HepG2 (cell line): Measurements from ENCODE around the gene PPP1R15B. TPM values are rescaled to one million over a fixed set of nuclear protein-coding genes. Genes with fewer than 3 reads are reported as not detected.

Source experiments
- CERS6 ChIP-seq: sonication (generic); formaldehyde crosslinking; IDR thresholded peaks from 2 replicates; pipeline ENCODE4 v1.5.0; 2020; ENCODE audit warnings: missing genetic modification reagents
- FIP1L1 ChIP-seq: fragments of 200-400 bp; formaldehyde crosslinking; IDR thresholded peaks from 2 replicates; pipeline ENCODE4 v1.6.1; 2018; ENCODE audit warnings: low read depth, mild to moderate bottlenecking, low read length, moderate library complexity, borderline replicate concordance; ENCODE audit not compliant: insufficient read depth
- FLYWCH1 ChIP-seq: sonication (generic); formaldehyde crosslinking; IDR thresholded peaks from 2 replicates; pipeline ENCODE4 v1.8.1; 2023; ENCODE audit warnings: mild to moderate bottlenecking, missing genetic modification reagents
- MZF1 ChIP-seq: sonication (generic); formaldehyde crosslinking; IDR thresholded peaks from 2 replicates; pipeline ENCODE4 v1.8.1; 2023; ENCODE audit warnings: mild to moderate bottlenecking, missing genetic modification reagents, borderline replicate concordance
- POLR2A ChIP-seq, 2 experiments: IDR thresholded peaks; 2 replicates each; pipeline ENCODE4 v1.6.1; 2011; ENCODE audit warnings: low read depth in 2 of 2, low read length in 2 of 2, mild to moderate bottlenecking in 1 of 2, moderate library complexity in 1 of 2; ENCODE audit not compliant: insufficient read depth in 1 of 2
- RARA ChIP-seq: IDR thresholded peaks from 2 replicates; pipeline ENCODE4 v1.6.1; 2016; ENCODE audit warnings: missing genetic modification reagents, missing compliant biosample characterization
- REPIN1 ChIP-seq: sonication (generic); formaldehyde crosslinking; IDR thresholded peaks from 2 replicates; pipeline ENCODE4 v1.8.0; 2022; ENCODE audit warnings: missing genetic modification reagents, low read depth, mild to moderate bottlenecking, borderline replicate concordance
- SSRP1 ChIP-seq: IDR thresholded peaks from 2 replicates; pipeline ENCODE4 v1.6.1; 2016; ENCODE audit warnings: control low read depth
- YEATS2 ChIP-seq: sonication (generic); formaldehyde crosslinking; IDR thresholded peaks from 2 replicates; pipeline ENCODE4 v1.4.0; 2020; ENCODE audit warnings: missing genetic modification reagents, borderline replicate concordance
- YEATS4 ChIP-seq: sonication (generic); formaldehyde crosslinking; IDR thresholded peaks from 2 replicates; pipeline ENCODE4 v1.4.0; 2020; ENCODE audit warnings: missing genetic modification reagents, borderline replicate concordance
- ZBTB14 ChIP-seq: sonication (generic); formaldehyde crosslinking; IDR thresholded peaks from 2 replicates; pipeline ENCODE4 v1.4.0; 2020; ENCODE audit warnings: missing genetic modification reagents
- ZFP90 ChIP-seq: sonication (generic); formaldehyde crosslinking; IDR thresholded peaks from 2 replicates; pipeline ENCODE4 v1.8.0; 2022; ENCODE audit warnings: missing genetic modification reagents, mild to moderate bottlenecking, inconsistent platforms, borderline replicate concordance
- ZNF337 ChIP-seq: sonication (generic); formaldehyde crosslinking; IDR thresholded peaks from 2 replicates; pipeline ENCODE4 v1.5.1; 2020; ENCODE audit warnings: missing genetic modification reagents, low read depth, mild to moderate bottlenecking, borderline replicate concordance
- ZNF569 ChIP-seq: sonication (generic); formaldehyde crosslinking; IDR thresholded peaks from 2 replicates; pipeline ENCODE4 v1.5.0; 2020; ENCODE audit warnings: mild to moderate bottlenecking, missing genetic modification reagents, moderate library complexity, borderline replicate concordance
- polyA plus RNA-seq, 8 experiments: library from polyadenylated mRNA; depleted of rRNA in 3 of 8; stranded (reverse) in 7 of 8; unstranded in 1 of 8; fragments of >200 nt; fragmentation: Illumina TruSeq in 4 of 8; extraction: Trizol in 4 of 8; gene quantifications; 2 replicates each; pipeline versions ENCODE4 v1.2.1 to v1.2.3, GENCODE V29; 2011 to 2016; ENCODE audit warnings: low read depth in 4 of 8, missing spikeins in 1 of 8, mixed read lengths in 1 of 8; ENCODE audit not compliant: insufficient read depth in 1 of 8
- total RNA-seq, 5 experiments: library from RNA; depleted of rRNA; stranded (reverse); fragments of >200 nt; fragmentation: Illumina TruSeq; extraction: Trizol; gene quantifications; 2 replicates each; pipeline ENCODE4 v1.2.3, GENCODE V29; 2016; ENCODE audit warnings: low read depth in 1 of 5
- TF ChIP-seq, protein P1 (sequence below): sonication (generic); formaldehyde crosslinking; IDR thresholded peaks from 2 replicates; pipeline ENCODE4 v1.5.1; 2020; ENCODE audit warnings: missing genetic modification reagents, mild to moderate bottlenecking, borderline replicate concordance
- TF ChIP-seq, protein P2 (sequence below): IDR thresholded peaks from 2 replicates; pipeline ENCODE4 v1.6.1; 2016; ENCODE audit warnings: missing genetic modification reagents, missing compliant biosample characterization
- TF ChIP-seq, protein P3 (sequence below): sonication (generic); formaldehyde crosslinking; IDR thresholded peaks from 2 replicates; pipeline ENCODE4 v1.4.0; 2020; ENCODE audit warnings: mild to moderate bottlenecking, low read depth, missing genetic modification reagents
- TF ChIP-seq, protein P4 (sequence below): sonication (generic); formaldehyde crosslinking; IDR thresholded peaks from 2 replicates; pipeline ENCODE4 v1.9.0; 2021; ENCODE audit warnings: missing genetic modification reagents, mild to moderate bottlenecking, borderline replicate concordance

PPP1R15B gene
- total and polyA plus RNA-seq, 2 of the 13 experiments (the other 11 are each of a cell fraction or from before 2014, with no cell fraction given) = 13.4 to 23.8 TPM

GRCh38 chr1:204410688-204411450 is 748 bp downstream of the PPP1R15B start (continued):
- TF ChIP-seq, protein P1, sequence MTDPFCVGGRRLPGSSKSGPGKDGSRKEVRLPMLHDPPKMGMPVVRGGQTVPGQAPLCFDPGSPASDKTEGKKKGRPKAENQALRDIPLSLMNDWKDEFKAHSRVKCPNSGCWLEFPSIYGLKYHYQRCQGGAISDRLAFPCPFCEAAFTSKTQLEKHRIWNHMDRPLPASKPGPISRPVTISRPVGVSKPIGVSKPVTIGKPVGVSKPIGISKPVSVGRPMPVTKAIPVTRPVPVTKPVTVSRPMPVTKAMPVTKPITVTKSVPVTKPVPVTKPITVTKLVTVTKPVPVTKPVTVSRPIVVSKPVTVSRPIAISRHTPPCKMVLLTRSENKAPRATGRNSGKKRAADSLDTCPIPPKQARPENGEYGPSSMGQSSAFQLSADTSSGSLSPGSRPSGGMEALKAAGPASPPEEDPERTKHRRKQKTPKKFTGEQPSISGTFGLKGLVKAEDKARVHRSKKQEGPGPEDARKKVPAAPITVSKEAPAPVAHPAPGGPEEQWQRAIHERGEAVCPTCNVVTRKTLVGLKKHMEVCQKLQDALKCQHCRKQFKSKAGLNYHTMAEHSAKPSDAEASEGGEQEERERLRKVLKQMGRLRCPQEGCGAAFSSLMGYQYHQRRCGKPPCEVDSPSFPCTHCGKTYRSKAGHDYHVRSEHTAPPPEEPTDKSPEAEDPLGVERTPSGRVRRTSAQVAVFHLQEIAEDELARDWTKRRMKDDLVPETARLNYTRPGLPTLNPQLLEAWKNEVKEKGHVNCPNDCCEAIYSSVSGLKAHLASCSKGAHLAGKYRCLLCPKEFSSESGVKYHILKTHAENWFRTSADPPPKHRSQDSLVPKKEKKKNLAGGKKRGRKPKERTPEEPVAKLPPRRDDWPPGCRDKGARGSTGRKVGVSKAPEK (CRISPR knock-in tag) = no peak
- TF ChIP-seq RARA (CRISPR knock-in tag) (no peak), POLR2A (IDR thresholded peaks at IDR 0.05; ENCODE audit: insufficient read depth in 1 of 2, low read depth in 2 of 2, low read length in 2 of 2) (no peak; a peak in 1 of 4 replicates), MZF1 (CRISPR knock-in tag) (no peak), ZNF569 (CRISPR knock-in tag) (no peak), SSRP1 (CRISPR knock-in tag) (no peak), FIP1L1 (no peak), YEATS2 (CRISPR knock-in tag) (no peak; the same call in 1 of the 2 replicates), ZBTB14 (CRISPR knock-in tag) (no peak), ZFP90 (CRISPR knock-in tag) (no peak), FLYWCH1 (CRISPR knock-in tag) (no peak), CERS6 (CRISPR knock-in tag) (no peak), YEATS4 (CRISPR knock-in tag) (no peak), ZNF337 (no peak), REPIN1 (CRISPR knock-in tag) (peak; percentile 11; the same call in 1 of the 2 replicates)
- TF ChIP-seq, protein P2, sequence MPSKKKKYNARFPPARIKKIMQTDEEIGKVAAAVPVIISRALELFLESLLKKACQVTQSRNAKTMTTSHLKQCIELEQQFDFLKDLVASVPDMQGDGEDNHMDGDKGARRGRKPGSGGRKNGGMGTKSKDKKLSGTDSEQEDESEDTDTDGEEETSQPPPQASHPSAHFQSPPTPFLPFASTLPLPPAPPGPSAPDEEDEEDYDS (CRISPR knock-in tag) = no peak
- TF ChIP-seq, protein P3, sequence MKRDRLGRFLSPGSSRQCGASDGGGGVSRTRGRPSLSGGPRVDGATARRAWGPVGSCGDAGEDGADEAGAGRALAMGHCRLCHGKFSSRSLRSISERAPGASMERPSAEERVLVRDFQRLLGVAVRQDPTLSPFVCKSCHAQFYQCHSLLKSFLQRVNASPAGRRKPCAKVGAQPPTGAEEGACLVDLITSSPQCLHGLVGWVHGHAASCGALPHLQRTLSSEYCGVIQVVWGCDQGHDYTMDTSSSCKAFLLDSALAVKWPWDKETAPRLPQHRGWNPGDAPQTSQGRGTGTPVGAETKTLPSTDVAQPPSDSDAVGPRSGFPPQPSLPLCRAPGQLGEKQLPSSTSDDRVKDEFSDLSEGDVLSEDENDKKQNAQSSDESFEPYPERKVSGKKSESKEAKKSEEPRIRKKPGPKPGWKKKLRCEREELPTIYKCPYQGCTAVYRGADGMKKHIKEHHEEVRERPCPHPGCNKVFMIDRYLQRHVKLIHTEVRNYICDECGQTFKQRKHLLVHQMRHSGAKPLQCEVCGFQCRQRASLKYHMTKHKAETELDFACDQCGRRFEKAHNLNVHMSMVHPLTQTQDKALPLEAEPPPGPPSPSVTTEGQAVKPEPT (CRISPR knock-in tag) = no peak
- TF ChIP-seq, protein P4, sequence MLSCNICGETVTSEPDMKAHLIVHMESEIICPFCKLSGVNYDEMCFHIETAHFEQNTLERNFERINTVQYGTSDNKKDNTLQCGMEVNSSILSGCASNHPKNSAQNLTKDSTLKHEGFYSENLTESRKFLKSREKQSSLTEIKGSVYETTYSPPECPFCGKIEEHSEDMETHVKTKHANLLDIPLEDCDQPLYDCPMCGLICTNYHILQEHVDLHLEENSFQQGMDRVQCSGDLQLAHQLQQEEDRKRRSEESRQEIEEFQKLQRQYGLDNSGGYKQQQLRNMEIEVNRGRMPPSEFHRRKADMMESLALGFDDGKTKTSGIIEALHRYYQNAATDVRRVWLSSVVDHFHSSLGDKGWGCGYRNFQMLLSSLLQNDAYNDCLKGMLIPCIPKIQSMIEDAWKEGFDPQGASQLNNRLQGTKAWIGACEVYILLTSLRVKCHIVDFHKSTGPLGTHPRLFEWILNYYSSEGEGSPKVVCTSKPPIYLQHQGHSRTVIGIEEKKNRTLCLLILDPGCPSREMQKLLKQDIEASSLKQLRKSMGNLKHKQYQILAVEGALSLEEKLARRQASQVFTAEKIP (CRISPR knock-in tag) = no peak
